ENCODE measurements around the gene GPR89A.
"Not testable (repeated sequence)": the region's sequence is repeated elsewhere in the genome, so short reads cannot be mapped to it uniquely, and the experiment has no call there.

Gene GPR89A

GRCh38 chr1:145641886-145642285 lies 34.1 kb downstream of the GPR89A start:
- not testable (repeated sequence) for H3K9me2 ChIP-seq (ENCODE audit: low read depth, low read length); H4K20me1 ChIP-seq (ENCODE audit: insufficient read depth, low read length); H3K9me3 ChIP-seq (ENCODE audit: low read length); H3K4me2 ChIP-seq (ENCODE audit: low read length); H3K27ac ChIP-seq (ENCODE audit: low read depth, low read length, poor library complexity, severe bottlenecking); H3K4me1 ChIP-seq (ENCODE audit: insufficient read depth, low read length, severe bottlenecking); H3K27me3 ChIP-seq (ENCODE audit: insufficient read depth, low read length); H3K36me3 ChIP-seq (ENCODE audit: insufficient read depth, low read length); H3K4me3 ChIP-seq (ENCODE audit: low read depth, low read length, poor library complexity, severe bottlenecking); H3F3A ChIP-seq (ENCODE audit: insufficient read depth, low read length); H2AFZ ChIP-seq (ENCODE audit: low read length); H3K79me2 ChIP-seq (ENCODE audit: insufficient read depth, low read length); H3K9ac ChIP-seq (ENCODE audit: low read length)

DNA sequence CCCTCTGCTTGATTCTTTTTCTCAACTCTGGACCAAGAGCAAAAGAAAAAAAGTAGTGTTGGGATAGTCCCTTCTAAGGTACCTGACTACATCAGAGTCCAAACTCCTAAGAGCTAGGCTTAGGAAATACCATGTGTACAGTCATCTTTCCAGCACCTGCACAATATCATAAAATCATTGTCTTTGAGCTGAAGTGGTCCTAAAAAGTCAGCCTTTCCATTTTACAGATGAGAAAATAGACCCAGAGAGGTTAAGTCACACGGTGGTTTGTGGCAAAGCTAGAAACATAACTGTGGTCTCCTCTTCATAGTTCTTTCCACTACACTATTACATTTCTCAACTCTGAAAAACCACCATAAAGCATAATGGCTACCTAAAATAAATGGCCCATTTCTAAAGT lies 36.2 kb downstream of the GPR89A start:
- H3K27me3 ChIP-seq (ENCODE audit: insufficient read depth, low read length); H3K79me2 ChIP-seq (ENCODE audit: insufficient read depth, low read length); H3K27ac ChIP-seq (ENCODE audit: low read depth, low read length, poor library complexity, severe bottlenecking); H3K36me3 ChIP-seq (ENCODE audit: insufficient read depth, low read length); H3F3A ChIP-seq (ENCODE audit: insufficient read depth, low read length); H3K9me3 ChIP-seq (ENCODE audit: low read length); H3K4me1 ChIP-seq (ENCODE audit: insufficient read depth, low read length, severe bottlenecking); H4K20me1 ChIP-seq (ENCODE audit: insufficient read depth, low read length); H3K4me2 ChIP-seq (ENCODE audit: low read length); H3K9ac ChIP-seq (ENCODE audit: low read length); H3K9me2 ChIP-seq (ENCODE audit: low read depth, low read length); H2AFZ ChIP-seq (ENCODE audit: low read length); H3K4me3 ChIP-seq (ENCODE audit: low read depth, low read length, poor library complexity, severe bottlenecking): not testable (repeated sequence)

DNA sequence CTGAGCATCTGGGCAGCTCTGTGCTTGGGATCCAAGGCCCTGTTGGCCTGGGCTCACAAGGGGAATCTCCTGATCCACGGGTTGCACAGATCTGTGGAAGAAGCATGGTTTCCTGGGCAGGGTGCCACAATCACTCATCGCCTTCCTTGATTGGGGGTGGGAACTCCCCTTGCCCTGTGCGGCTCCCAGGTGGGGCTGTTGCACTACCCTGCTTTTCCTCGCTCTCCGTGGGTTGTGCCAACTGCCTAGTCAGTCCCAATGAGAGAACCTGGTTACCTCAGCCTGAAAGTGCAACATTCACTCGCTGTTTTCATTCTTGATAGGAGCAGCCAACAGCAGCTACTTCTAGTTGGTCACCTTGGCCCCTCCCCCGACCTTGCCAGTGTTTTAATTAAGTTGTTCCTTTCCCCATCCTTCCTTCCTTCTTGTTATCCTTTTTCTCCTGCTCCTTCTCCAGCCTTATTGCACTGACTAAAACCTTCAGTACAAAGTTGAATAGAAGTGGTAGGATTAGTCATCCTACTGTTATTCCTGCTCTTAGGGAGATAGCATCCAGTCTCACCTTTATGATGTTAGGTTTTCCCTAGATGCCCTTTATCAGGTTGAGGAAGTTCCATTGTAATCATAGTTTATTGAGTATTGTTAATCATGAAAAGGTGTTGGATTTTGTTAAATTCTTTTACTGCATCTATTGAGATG lies 48.6 kb downstream of the GPR89A start:
- H3K9ac ChIP-seq (ENCODE audit: low read length); H3K9me3 ChIP-seq (ENCODE audit: low read length); H3K36me3 ChIP-seq (ENCODE audit: insufficient read depth, low read length); H3K27me3 ChIP-seq (ENCODE audit: insufficient read depth, low read length); H3K4me3 ChIP-seq (ENCODE audit: low read depth, low read length, poor library complexity, severe bottlenecking); H3K27ac ChIP-seq (ENCODE audit: low read depth, low read length, poor library complexity, severe bottlenecking); H3F3A ChIP-seq (ENCODE audit: insufficient read depth, low read length); H3K4me1 ChIP-seq (ENCODE audit: insufficient read depth, low read length, severe bottlenecking); H3K79me2 ChIP-seq (ENCODE audit: insufficient read depth, low read length); H3K4me2 ChIP-seq (ENCODE audit: low read length); H4K20me1 ChIP-seq (ENCODE audit: insufficient read depth, low read length); H2AFZ ChIP-seq (ENCODE audit: low read length); H3K9me2 ChIP-seq (ENCODE audit: low read depth, low read length): not testable (repeated sequence)

DNA sequence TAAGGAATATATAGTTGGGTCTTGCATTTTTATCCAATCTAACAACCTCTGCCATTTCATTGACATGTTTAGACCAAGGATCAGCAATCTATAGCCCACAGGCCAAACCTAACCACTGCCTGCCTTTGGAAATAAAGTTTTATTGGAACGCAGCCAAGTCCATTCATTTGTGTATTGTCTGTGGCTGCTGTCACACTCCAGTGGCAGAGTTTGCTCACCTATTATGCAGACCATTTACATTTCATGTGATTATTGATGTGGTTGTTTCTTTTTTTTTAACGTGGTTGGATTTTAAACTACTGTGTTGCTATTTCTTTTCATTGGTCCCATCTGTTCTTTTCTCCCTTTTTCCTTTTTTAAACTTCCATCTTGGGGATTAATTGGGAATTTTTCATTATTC lies 54.7 kb downstream of the GPR89A start:
- not testable (repeated sequence) for H3K4me2 ChIP-seq (ENCODE audit: low read length); H3K27ac ChIP-seq (ENCODE audit: low read depth, low read length, poor library complexity, severe bottlenecking); H3K9ac ChIP-seq (ENCODE audit: low read length); H3K36me3 ChIP-seq (ENCODE audit: insufficient read depth, low read length); H3F3A ChIP-seq (ENCODE audit: insufficient read depth, low read length); H3K79me2 ChIP-seq (ENCODE audit: insufficient read depth, low read length); H3K9me3 ChIP-seq (ENCODE audit: low read length); H4K20me1 ChIP-seq (ENCODE audit: insufficient read depth, low read length); H3K9me2 ChIP-seq (ENCODE audit: low read depth, low read length); H3K4me3 ChIP-seq (ENCODE audit: low read depth, low read length, poor library complexity, severe bottlenecking); H2AFZ ChIP-seq (ENCODE audit: low read length); H3K27me3 ChIP-seq (ENCODE audit: insufficient read depth, low read length); H3K4me1 ChIP-seq (ENCODE audit: insufficient read depth, low read length, severe bottlenecking)

GRCh38 chr1:145665015-145665414 lies 57.2 kb downstream of the GPR89A start:
- not testable (repeated sequence) for H2AFZ ChIP-seq (ENCODE audit: low read length)

DNA sequence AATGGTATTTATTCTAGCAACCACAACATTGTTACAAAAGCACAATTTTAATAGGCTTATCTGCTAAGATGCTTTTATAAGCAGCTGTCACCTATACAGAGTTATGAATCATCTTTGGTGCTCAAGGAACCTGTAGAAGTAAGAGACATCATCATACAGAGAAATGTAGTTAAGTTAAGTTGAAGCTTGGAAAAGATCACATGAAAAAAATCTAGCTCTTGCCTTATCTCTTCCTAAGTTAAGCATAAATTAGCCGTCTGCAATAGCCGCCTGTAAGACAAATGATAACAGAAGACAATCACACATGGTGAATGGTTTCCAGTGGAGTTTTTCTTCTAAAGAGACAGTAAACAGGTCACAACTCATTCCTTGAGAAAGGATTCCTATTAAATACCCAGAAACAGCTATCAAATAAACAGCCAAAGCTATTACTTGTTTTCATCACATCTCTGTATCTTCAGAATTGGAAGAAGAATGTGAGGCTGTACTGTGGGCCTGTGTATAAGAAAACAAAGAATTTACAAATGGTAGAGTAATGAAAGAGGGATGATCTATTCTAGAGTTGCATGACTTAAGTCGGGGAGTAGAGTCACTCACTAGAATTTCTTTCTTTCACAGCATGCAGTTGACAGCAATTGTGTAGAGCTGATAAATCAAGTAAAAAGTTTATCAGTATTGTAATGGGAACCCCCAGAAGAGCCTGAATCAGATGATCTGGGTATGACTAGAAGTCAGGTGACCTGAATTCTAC lies 63.4 kb downstream of the GPR89A start:
- not testable (repeated sequence) for H3K36me3 ChIP-seq (ENCODE audit: insufficient read depth, low read length); H3K27me3 ChIP-seq (ENCODE audit: insufficient read depth, low read length)

More at GRCh38 chr1:145665015-145665414, 57.2 kb downstream of the GPR89A start:
- H3K9me2 ChIP-seq (ENCODE audit: low read depth, low read length); H3K79me2 ChIP-seq (ENCODE audit: insufficient read depth, low read length); H3K4me1 ChIP-seq (ENCODE audit: insufficient read depth, low read length, severe bottlenecking); H3F3A ChIP-seq (ENCODE audit: insufficient read depth, low read length); H3K4me2 ChIP-seq (ENCODE audit: low read length); H3K9ac ChIP-seq (ENCODE audit: low read length); H3K27me3 ChIP-seq (ENCODE audit: insufficient read depth, low read length); H3K27ac ChIP-seq (ENCODE audit: low read depth, low read length, poor library complexity, severe bottlenecking); H4K20me1 ChIP-seq (ENCODE audit: insufficient read depth, low read length); H3K4me3 ChIP-seq (ENCODE audit: low read depth, low read length, poor library complexity, severe bottlenecking); H3K9me3 ChIP-seq (ENCODE audit: low read length); H3K36me3 ChIP-seq (ENCODE audit: insufficient read depth, low read length): not testable (repeated sequence)

GRCh38 chr1:145673217-145673616 lies 65.4 kb downstream of the GPR89A start:
- not testable (repeated sequence) for H3K9me2 ChIP-seq (ENCODE audit: low read depth, low read length); H2AFZ ChIP-seq (ENCODE audit: low read length); H3F3A ChIP-seq (ENCODE audit: insufficient read depth, low read length); H4K20me1 ChIP-seq (ENCODE audit: insufficient read depth, low read length); H3K36me3 ChIP-seq (ENCODE audit: insufficient read depth, low read length); H3K9me3 ChIP-seq (ENCODE audit: low read length); H3K27ac ChIP-seq (ENCODE audit: low read depth, low read length, poor library complexity, severe bottlenecking); H3K4me1 ChIP-seq (ENCODE audit: insufficient read depth, low read length, severe bottlenecking); H3K4me2 ChIP-seq (ENCODE audit: low read length); H3K79me2 ChIP-seq (ENCODE audit: insufficient read depth, low read length); H3K4me3 ChIP-seq (ENCODE audit: low read depth, low read length, poor library complexity, severe bottlenecking); H3K9ac ChIP-seq (ENCODE audit: low read length); H3K27me3 ChIP-seq (ENCODE audit: insufficient read depth, low read length)

More for the DNA sequence above, 63.4 kb downstream of the GPR89A start:
- H3K4me2 ChIP-seq (ENCODE audit: low read length); H3K27ac ChIP-seq (ENCODE audit: low read depth, low read length, poor library complexity, severe bottlenecking); H3K9me3 ChIP-seq (ENCODE audit: low read length); H3K9me2 ChIP-seq (ENCODE audit: low read depth, low read length); H4K20me1 ChIP-seq (ENCODE audit: insufficient read depth, low read length); H3K4me1 ChIP-seq (ENCODE audit: insufficient read depth, low read length, severe bottlenecking); H3K79me2 ChIP-seq (ENCODE audit: insufficient read depth, low read length); H2AFZ ChIP-seq (ENCODE audit: low read length); H3K4me3 ChIP-seq (ENCODE audit: low read depth, low read length, poor library complexity, severe bottlenecking); H3F3A ChIP-seq (ENCODE audit: insufficient read depth, low read length); H3K9ac ChIP-seq (ENCODE audit: low read length): not testable (repeated sequence)

Measured in OCI-LY1 (cell line).